Measurements from ENCODE around the gene SPTA1. TPM values are rescaled to one million over a fixed set of nuclear protein-coding genes. Genes with fewer than 3 reads are reported as not detected.

SPTA1 gene
- total and polyA plus RNA-seq, 2 of the 4 experiments (the other 2 are of a cell fraction): not detected

DNA sequence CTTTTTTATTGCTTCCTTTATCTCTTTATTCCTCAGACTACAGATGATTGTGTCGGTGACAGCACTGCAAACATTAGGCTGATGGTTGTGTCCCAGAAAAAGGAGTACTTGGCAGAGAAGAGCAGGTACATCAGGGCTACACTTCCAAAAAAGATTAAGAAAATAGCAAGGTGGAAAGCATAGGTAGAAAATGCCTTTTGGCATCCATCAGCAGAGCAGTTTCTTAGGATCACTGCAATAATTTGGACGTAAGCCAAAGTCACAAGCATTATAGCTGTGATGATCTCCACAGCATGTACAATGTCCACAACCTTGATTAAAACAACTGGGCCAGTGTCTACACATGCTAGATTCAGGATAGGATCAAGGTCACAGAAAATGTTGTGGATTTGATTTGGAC is 8.1 kb upstream of the SPTA1 start:
- Histone ChIP-seq H3K14ac (replicated peaks; ENCODE audit: low read depth, low read length) (no peak overlapping the region), H3K9me1 (ENCODE audit: insufficient read depth, low read length) (no peaks in the 10 kb centered on the region), H3K79me1 (ENCODE audit: low read depth in 1 of 2, low read length in 2 of 2) (no peaks in the 10 kb centered on the region), H3K4me1 (ENCODE audit: control insufficient read depth, insufficient read depth, low read length) (no peaks in the 10 kb centered on the region), H3K36me3 (ENCODE audit: control insufficient read depth, insufficient read depth, low read length) (no peaks in the 10 kb centered on the region), H2BK15ac (ENCODE audit: low read depth, low read length) (no peak overlapping the region), H2AFZ (replicated peaks; ENCODE audit: low read length, poor library complexity) (no peak overlapping the region), H2BK120ac (ENCODE audit: low read depth, low read length) (no peak overlapping the region), H3K18ac (ENCODE audit: low read depth, low read length) (no peak overlapping the region), H2BK20ac (ENCODE audit: low read depth, low read length) (no peak overlapping the region), H3K27ac (ENCODE audit: insufficient read depth, low read length) (no peak overlapping the region), H4K8ac (ENCODE audit: low read depth in 2 of 2, low read length in 2 of 2) (no peak overlapping the region), H3K4ac (ENCODE audit: low read depth, low read length) (no peak overlapping the region), H2AK5ac (ENCODE audit: low read depth, low read length) (no peak overlapping the region), H4K5ac (ENCODE audit: low read depth, low read length) (no peak overlapping the region), H4K91ac (ENCODE audit: insufficient read depth, low read depth, low read length) (no peak overlapping the region), H3K56ac (ENCODE audit: extremely low read depth, insufficient read depth, low read length) (no peak overlapping the region), H2BK5ac (ENCODE audit: low read depth, low read length, poor library complexity, severe bottlenecking) (no peak overlapping the region), H3K27me3 (ENCODE audit: control insufficient read depth, insufficient read depth, low read length) (no peaks in the 10 kb centered on the region), H3K9ac (ENCODE audit: low read depth, low read length) (no peak overlapping the region), H3K23ac (ENCODE audit: low read depth, low read length) (no peak overlapping the region), H2AK9ac (replicated peaks; ENCODE audit: low read depth, low read length, poor library complexity) (no peak overlapping the region), H3K4me3 (ENCODE audit: insufficient read depth, low read depth, low read length) (no peak overlapping the region), H3K4me2 (ENCODE audit: low read depth, low read length) (no peak overlapping the region), H4K20me1 (ENCODE audit: insufficient read depth, low read length) (no peaks in the 10 kb centered on the region), H3K9me3 (ENCODE audit: control insufficient read depth, insufficient read depth, low read length) (no peaks in the 10 kb centered on the region; the same call in 1 of the 2 replicates)
- DNase-seq (no peak), ATAC-seq (ENCODE audit: low read depth) (no peak)
- ChIA-PET POLR2A (ENCODE audit: unreplicated experiment) (no interaction called here), CTCF (no interaction called here)
- WGBS, 2 experiments (ENCODE audit: extremely low coverage in 2 of 2, insufficient read length in 1 of 2): no CpG with 5 or more reads among the region's 2 CpGs
- in situ Hi-C loops (cut with MboI; ENCODE audit: low sequenced_read_pairs) (no loop called here), dilution Hi-C loops (cut with HindIII; ENCODE audit: low sequenced_read_pairs, unreplicated experiment) (no loop called here), intact Hi-C loops (cut with micrococcal nuclease) (no loop called here)
- TF ChIP-seq RCOR1 (IDR thresholded peaks at IDR 0.05; ENCODE audit: insufficient replicate concordance, low read length): no peak
- TF ChIP-seq NFE2L2 (IDR thresholded peaks at IDR 0.05; ENCODE audit: low read depth, low read length): no peak
- no peak for TF ChIP-seq MXI1 (IDR thresholded peaks at IDR 0.05; ENCODE audit: borderline replicate concordance, low read depth, low read length)
- TF ChIP-seq RAD21 (IDR thresholded peaks at IDR 0.05; ENCODE audit: low read length): no peak
- no peak for TF ChIP-seq SMC3 (IDR thresholded peaks at IDR 0.05; ENCODE audit: low read depth, low read length)
- no peak for TF ChIP-seq CHD1 (IDR thresholded peaks at IDR 0.05; ENCODE audit: low read depth, low read length)
- no peak for TF ChIP-seq BHLHE40 (IDR thresholded peaks at IDR 0.05; ENCODE audit: low read depth, low read length)
- TF ChIP-seq MAFK (IDR thresholded peaks at IDR 0.05; ENCODE audit: low read depth, low read length): no peak
- no TSS peak for BruUV-seq (replicated peaks)

Data from IMR-90 (cell line).